K562 (cell line): ENCODE data around the gene ATP6V0A1. TPM values are rescaled to one million over a fixed set of nuclear protein-coding genes. Genes with fewer than 3 reads are reported as not detected.
A peak's percentile ranks its signal among the peaks of the same experiment; 100 is the strongest.

Source experiments
- CBX3 ChIP-seq, 2 experiments: IDR thresholded peaks; 1 replicate in 1 of 2; 2 replicates in 1 of 2; pipeline ENCODE4 v1.6.1; 2012; ENCODE audit warnings: inconsistent platforms in 2 of 2, low read length in 2 of 2, borderline replicate concordance in 1 of 2, control low read depth in 1 of 2
- CHD2 ChIP-seq: IDR thresholded peaks from 2 replicates; pipeline ENCODE4 v1.6.1; 2011; ENCODE audit warnings: low read depth, low read length
- DDX20 ChIP-seq: fragments of 450-650 bp; IDR thresholded peaks from 2 replicates; pipeline ENCODE4 v1.6.1; 2016; ENCODE audit warnings: missing genetic modification characterization, low read depth, mild to moderate bottlenecking, missing compliant biosample characterization, moderate library complexity
- ETV6 ChIP-seq, 3 experiments: fragments of 150-350 bp in 1 of 3; sonication (generic) in 1 of 3; formaldehyde crosslinking in 1 of 3; IDR thresholded peaks; 2 replicates each; pipeline versions ENCODE4 v1.6.1 to v1.8.0; 2014 to 2022; ENCODE audit warnings: borderline replicate concordance in 2 of 3, low read depth in 2 of 3, antibody characterized with exemption in 1 of 3, low read length in 1 of 3, mild to moderate bottlenecking in 1 of 3, missing genetic modification reagents in 1 of 3
- HDAC1 ChIP-seq, 2 experiments: fragments of 450-650 bp; IDR thresholded peaks; 2 replicates each; pipeline ENCODE4 v1.6.1; 2016 to 2017; ENCODE audit warnings: inconsistent platforms in 1 of 2, mild to moderate bottlenecking in 1 of 2, moderate library complexity in 1 of 2
- SMARCB1 ChIP-seq: IDR thresholded peaks from 2 replicates; pipeline ENCODE4 v1.6.1; 2011; ENCODE audit warnings: improper control_type of control experiment, low read depth; ENCODE audit not compliant: insufficient read length
- TEAD1 ChIP-seq, 2 experiments: fragments of 450-650 bp in 1 of 2; sonication (generic) in 1 of 2; formaldehyde crosslinking; IDR thresholded peaks; 2 replicates each; pipeline versions ENCODE4 v1.4.0 to v1.8.0; 2020 to 2022; ENCODE audit warnings: mild to moderate bottlenecking in 2 of 2, missing genetic modification reagents in 1 of 2
- TOE1 ChIP-seq, 2 experiments: fragments of 450-650 bp in 1 of 2; sonication (generic) in 1 of 2; formaldehyde crosslinking in 1 of 2; IDR thresholded peaks; 2 replicates each; pipeline versions ENCODE4 v1.7.1 to v1.8.0; 2016 to 2022; ENCODE audit warnings: borderline replicate concordance in 2 of 2, mild to moderate bottlenecking in 2 of 2, antibody characterized with exemption in 1 of 2, inconsistent platforms in 1 of 2, low read depth in 1 of 2, missing genetic modification reagents in 1 of 2, moderate library complexity in 1 of 2
- XRCC5 ChIP-seq: fragments of 200-400 bp; formaldehyde crosslinking; IDR thresholded peaks from 2 replicates; pipeline ENCODE4 v1.6.1; 2017; ENCODE audit warnings: low read depth, mild to moderate bottlenecking, low read length
- ZNF124 ChIP-seq: sonication (generic); formaldehyde crosslinking; IDR thresholded peaks from 2 replicates; pipeline ENCODE4 v1.8.1; 2022; ENCODE audit warnings: missing genetic modification reagents
- ZNF24 ChIP-seq: fragments of 450-650 bp; IDR thresholded peaks from 2 replicates; pipeline ENCODE4 v1.6.1; 2016
- polyA plus RNA-seq, 8 experiments: library from polyadenylated mRNA; depleted of rRNA in 4 of 8; stranded (reverse) in 5 of 8; unstranded in 3 of 8; fragments of >200 nt; fragmentation: Nextera tagmentation in 2 of 8; fragmentation: Illumina TruSeq in 1 of 8; extraction: Ambion mirVana in 2 of 8; extraction: Trizol in 1 of 8; gene quantifications; 2 replicates each; pipeline versions ENCODE4 v1.2.1 to v1.2.3, GENCODE V29; 2011 to 2014; ENCODE audit warnings: inconsistent platforms in 1 of 8, missing spikeins in 1 of 8
- total RNA-seq, 7 experiments: library from RNA; depleted of rRNA in 6 of 7; stranded (reverse); fragments of >200 nt in 6 of 7; fragmentation: Illumina TruSeq in 2 of 7; extraction: Trizol in 2 of 7; gene quantifications; 2 replicates each; pipeline versions ENCODE4 v1.2.1 to v1.2.3, GENCODE V29; 2011 to 2021; ENCODE audit warnings: low replicate concordance in 1 of 7
- TF ChIP-seq, protein P1 (sequence below), 2 experiments: fragments of 450-650 bp; formaldehyde crosslinking in 1 of 2; IDR thresholded peaks; 2 replicates each; pipeline versions ENCODE4 v1.4.0 to v1.6.1; 2014 to 2020; ENCODE audit warnings: mild to moderate bottlenecking in 2 of 2, borderline replicate concordance in 1 of 2, low read depth in 1 of 2
- TF ChIP-seq, protein P2 (sequence below): conservative IDR thresholded peaks from 2 replicates; pipeline ENCODE4 v1.6.1; 2011; ENCODE audit warnings: low read depth, mild to moderate bottlenecking, low read length; ENCODE audit not compliant: control insufficient read depth
- TF ChIP-seq, protein P3 (sequence below): IDR thresholded peaks from 2 replicates; pipeline ENCODE4 v1.6.1; 2014; ENCODE audit warnings: antibody characterized with exemption
- TF ChIP-seq, protein P4 (sequence below): fragments of 250-450 bp; sonication (Bioruptor Pico); IDR thresholded peaks from 2 replicates; pipeline ENCODE4 v1.9.0; 2021; ENCODE audit warnings: mild to moderate bottlenecking

Gene ATP6V0A1
- total and polyA plus RNA-seq, 9 of the 15 experiments (the other 6 are each of a cell fraction or from before 2014, with no cell fraction given): 11.8 to 158 (median 75.5) TPM

- TF ChIP-seq, protein P1, sequence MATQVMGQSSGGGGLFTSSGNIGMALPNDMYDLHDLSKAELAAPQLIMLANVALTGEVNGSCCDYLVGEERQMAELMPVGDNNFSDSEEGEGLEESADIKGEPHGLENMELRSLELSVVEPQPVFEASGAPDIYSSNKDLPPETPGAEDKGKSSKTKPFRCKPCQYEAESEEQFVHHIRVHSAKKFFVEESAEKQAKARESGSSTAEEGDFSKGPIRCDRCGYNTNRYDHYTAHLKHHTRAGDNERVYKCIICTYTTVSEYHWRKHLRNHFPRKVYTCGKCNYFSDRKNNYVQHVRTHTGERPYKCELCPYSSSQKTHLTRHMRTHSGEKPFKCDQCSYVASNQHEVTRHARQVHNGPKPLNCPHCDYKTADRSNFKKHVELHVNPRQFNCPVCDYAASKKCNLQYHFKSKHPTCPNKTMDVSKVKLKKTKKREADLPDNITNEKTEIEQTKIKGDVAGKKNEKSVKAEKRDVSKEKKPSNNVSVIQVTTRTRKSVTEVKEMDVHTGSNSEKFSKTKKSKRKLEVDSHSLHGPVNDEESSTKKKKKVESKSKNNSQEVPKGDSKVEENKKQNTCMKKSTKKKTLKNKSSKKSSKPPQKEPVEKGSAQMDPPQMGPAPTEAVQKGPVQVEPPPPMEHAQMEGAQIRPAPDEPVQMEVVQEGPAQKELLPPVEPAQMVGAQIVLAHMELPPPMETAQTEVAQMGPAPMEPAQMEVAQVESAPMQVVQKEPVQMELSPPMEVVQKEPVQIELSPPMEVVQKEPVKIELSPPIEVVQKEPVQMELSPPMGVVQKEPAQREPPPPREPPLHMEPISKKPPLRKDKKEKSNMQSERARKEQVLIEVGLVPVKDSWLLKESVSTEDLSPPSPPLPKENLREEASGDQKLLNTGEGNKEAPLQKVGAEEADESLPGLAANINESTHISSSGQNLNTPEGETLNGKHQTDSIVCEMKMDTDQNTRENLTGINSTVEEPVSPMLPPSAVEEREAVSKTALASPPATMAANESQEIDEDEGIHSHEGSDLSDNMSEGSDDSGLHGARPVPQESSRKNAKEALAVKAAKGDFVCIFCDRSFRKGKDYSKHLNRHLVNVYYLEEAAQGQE (IDR thresholded peaks at IDR 0.05; ENCODE audit: borderline replicate concordance): peak; percentile 79
- TF ChIP-seq, protein P1 (CRISPR knock-in tag; IDR thresholded peaks at IDR 0.05; ENCODE audit: low read depth): no peak
- TF ChIP-seq, protein P2, sequence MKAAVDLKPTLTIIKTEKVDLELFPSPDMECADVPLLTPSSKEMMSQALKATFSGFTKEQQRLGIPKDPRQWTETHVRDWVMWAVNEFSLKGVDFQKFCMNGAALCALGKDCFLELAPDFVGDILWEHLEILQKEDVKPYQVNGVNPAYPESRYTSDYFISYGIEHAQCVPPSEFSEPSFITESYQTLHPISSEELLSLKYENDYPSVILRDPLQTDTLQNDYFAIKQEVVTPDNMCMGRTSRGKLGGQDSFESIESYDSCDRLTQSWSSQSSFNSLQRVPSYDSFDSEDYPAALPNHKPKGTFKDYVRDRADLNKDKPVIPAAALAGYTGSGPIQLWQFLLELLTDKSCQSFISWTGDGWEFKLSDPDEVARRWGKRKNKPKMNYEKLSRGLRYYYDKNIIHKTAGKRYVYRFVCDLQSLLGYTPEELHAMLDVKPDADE: 0 out of 2 replicates have a peak, but pooled peaks have one; percentile 33
- TF ChIP-seq XRCC5 (peak; percentile 77; the same call in 1 of the 2 replicates), CHD2 (peak; percentile 36; the same call in 1 of the 2 replicates), TOE1 (IDR thresholded peaks at IDR 0.05; ENCODE audit: borderline replicate concordance) (0 out of 2 replicates have a peak, but pooled peaks have one; percentile 46), TOE1 (CRISPR knock-in tag; IDR thresholded peaks at IDR 0.05; ENCODE audit: borderline replicate concordance, low read depth) (no peak), ZNF124 (CRISPR knock-in tag) (no peak), HDAC1 (IDR thresholded peaks at IDR 0.05) (no peak), DDX20 (tag) (no peak), ETV6 (IDR thresholded peaks at IDR 0.05; ENCODE audit: borderline replicate concordance in 1 of 2, low read depth in 2 of 2, low read length in 1 of 2) (0 out of 4 replicates have a peak, but pooled peaks of 1 of the 2 experiments have one; percentile 0), ETV6 (CRISPR knock-in tag; IDR thresholded peaks at IDR 0.05; ENCODE audit: borderline replicate concordance) (no peak), ZNF24 (peak; percentile 56), CBX3 (IDR thresholded peaks at IDR 0.05; ENCODE audit: borderline replicate concordance in 1 of 2, low read length in 2 of 2) (peak in 1 of 2 experiments; percentile 51; a peak in 1 of 3 replicates), SMARCB1 (no peak), TEAD1 (CRISPR knock-in tag; IDR thresholded peaks at IDR 0.05) (peak in 1 of 2 experiments; percentile 35; a peak in 1 of 4 replicates)
- TF ChIP-seq, protein P3, sequence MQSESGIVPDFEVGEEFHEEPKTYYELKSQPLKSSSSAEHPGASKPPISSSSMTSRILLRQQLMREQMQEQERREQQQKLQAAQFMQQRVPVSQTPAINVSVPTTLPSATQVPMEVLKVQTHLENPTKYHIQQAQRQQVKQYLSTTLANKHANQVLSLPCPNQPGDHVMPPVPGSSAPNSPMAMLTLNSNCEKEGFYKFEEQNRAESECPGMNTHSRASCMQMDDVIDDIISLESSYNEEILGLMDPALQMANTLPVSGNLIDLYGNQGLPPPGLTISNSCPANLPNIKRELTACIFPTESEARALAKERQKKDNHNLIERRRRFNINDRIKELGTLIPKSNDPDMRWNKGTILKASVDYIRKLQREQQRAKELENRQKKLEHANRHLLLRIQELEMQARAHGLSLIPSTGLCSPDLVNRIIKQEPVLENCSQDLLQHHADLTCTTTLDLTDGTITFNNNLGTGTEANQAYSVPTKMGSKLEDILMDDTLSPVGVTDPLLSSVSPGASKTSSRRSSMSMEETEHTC: peak; percentile 68; the same call in 1 of the 2 replicates
- TF ChIP-seq, protein P4, sequence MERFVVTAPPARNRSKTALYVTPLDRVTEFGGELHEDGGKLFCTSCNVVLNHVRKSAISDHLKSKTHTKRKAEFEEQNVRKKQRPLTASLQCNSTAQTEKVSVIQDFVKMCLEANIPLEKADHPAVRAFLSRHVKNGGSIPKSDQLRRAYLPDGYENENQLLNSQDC (CRISPR knock-in tag): no peak
These were observed 58.8 kb downstream of the ATP6V0A1 start (continued) for GRCh38 chr17:42517516-42517915.
